HepG2 (cell line): ENCODE results near the gene FAM110A. TPM values are rescaled to one million over a fixed set of nuclear protein-coding genes. Genes with fewer than 3 reads are reported as not detected.

Experiments
- CEBPG ChIP-seq: IDR thresholded peaks from 2 replicates; pipeline ENCODE4 v1.6.1; 2016
- FOXK1 ChIP-seq: sonication (generic); formaldehyde crosslinking; IDR thresholded peaks from 2 replicates; pipeline ENCODE4 v1.4.0; 2020; ENCODE audit warnings: low read depth, missing genetic modification reagents, borderline replicate concordance
- HDAC2 ChIP-seq: sonication (generic); formaldehyde crosslinking; IDR thresholded peaks from 2 replicates; pipeline ENCODE4 v1.4.0; 2020; ENCODE audit warnings: missing genetic modification reagents
- JUNB ChIP-seq: sonication (generic); formaldehyde crosslinking; IDR thresholded peaks from 2 replicates; pipeline ENCODE4 v1.8.0; 2022; ENCODE audit warnings: missing genetic modification reagents, mild to moderate bottlenecking, borderline replicate concordance
- KAT8 ChIP-seq: IDR thresholded peaks from 2 replicates; pipeline ENCODE4 v1.6.1; 2016; ENCODE audit warnings: missing genetic modification reagents, missing compliant biosample characterization
- KLF11 ChIP-seq: IDR thresholded peaks from 2 replicates; pipeline ENCODE4 v1.6.1; 2016; ENCODE audit warnings: missing compliant biosample characterization
- KLF9 ChIP-seq: IDR thresholded peaks from 2 replicates; pipeline ENCODE4 v1.6.1; 2016; ENCODE audit warnings: low read depth
- MEF2D ChIP-seq: sonication (generic); formaldehyde crosslinking; IDR thresholded peaks from 2 replicates; pipeline ENCODE4 v1.5.1; 2020; ENCODE audit warnings: mild to moderate bottlenecking, missing genetic modification reagents
- PITX1 ChIP-seq: sonication (generic); formaldehyde crosslinking; IDR thresholded peaks from 2 replicates; pipeline ENCODE4 v1.5.1; 2020; ENCODE audit warnings: mild to moderate bottlenecking, missing genetic modification reagents
- PRPF4 ChIP-seq: fragments of 200-400 bp; formaldehyde crosslinking; IDR thresholded peaks from 2 replicates; pipeline ENCODE4 v1.6.1; 2016; ENCODE audit warnings: low read length, low read depth; ENCODE audit not compliant: poor library complexity, severe bottlenecking
- RBFOX2 ChIP-seq: fragments of 200-400 bp; formaldehyde crosslinking; IDR thresholded peaks from 2 replicates; pipeline ENCODE4 v1.6.1; 2017; ENCODE audit warnings: low read depth, mild to moderate bottlenecking, low read length
- RCOR2 ChIP-seq: IDR thresholded peaks from 2 replicates; pipeline ENCODE4 v1.6.1; 2016; ENCODE audit warnings: missing biosample characterization, missing genetic modification reagents
- ZFP90 ChIP-seq: sonication (generic); formaldehyde crosslinking; IDR thresholded peaks from 2 replicates; pipeline ENCODE4 v1.8.0; 2022; ENCODE audit warnings: missing genetic modification reagents, mild to moderate bottlenecking, inconsistent platforms, borderline replicate concordance
- ZNF180 ChIP-seq: sonication (generic); formaldehyde crosslinking; IDR thresholded peaks from 2 replicates; pipeline ENCODE4 v1.4.0; 2020; ENCODE audit warnings: low read depth, missing genetic modification reagents, borderline replicate concordance
- ZNF34 ChIP-seq: sonication (generic); formaldehyde crosslinking; IDR thresholded peaks from 2 replicates; pipeline ENCODE4 v1.4.0; 2020; ENCODE audit warnings: mild to moderate bottlenecking, missing genetic modification reagents, borderline replicate concordance
- ZNF530 ChIP-seq: sonication (generic); formaldehyde crosslinking; IDR thresholded peaks from 2 replicates; pipeline ENCODE4 v1.5.0; 2020; ENCODE audit warnings: low read depth, mild to moderate bottlenecking, missing genetic modification reagents
- ZNF720 ChIP-seq: sonication (generic); formaldehyde crosslinking; IDR thresholded peaks from 2 replicates; pipeline ENCODE4 v1.4.0; 2020; ENCODE audit warnings: missing genetic modification reagents
- polyA plus RNA-seq, 8 experiments: library from polyadenylated mRNA; depleted of rRNA in 3 of 8; stranded (reverse) in 7 of 8; unstranded in 1 of 8; fragments of >200 nt; fragmentation: Illumina TruSeq in 4 of 8; extraction: Trizol in 4 of 8; gene quantifications; 2 replicates each; pipeline versions ENCODE4 v1.2.1 to v1.2.3, GENCODE V29; 2011 to 2016; ENCODE audit warnings: low read depth in 4 of 8, missing spikeins in 1 of 8, mixed read lengths in 1 of 8; ENCODE audit not compliant: insufficient read depth in 1 of 8
- total RNA-seq, 5 experiments: library from RNA; depleted of rRNA; stranded (reverse); fragments of >200 nt; fragmentation: Illumina TruSeq; extraction: Trizol; gene quantifications; 2 replicates each; pipeline ENCODE4 v1.2.3, GENCODE V29; 2016; ENCODE audit warnings: low read depth in 1 of 5
- TF ChIP-seq, protein P1 (sequence below): sonication (generic); formaldehyde crosslinking; IDR thresholded peaks from 2 replicates; pipeline ENCODE4 v1.8.1; 2023; ENCODE audit warnings: mild to moderate bottlenecking, inconsistent platforms, moderate library complexity, missing genetic modification reagents, borderline replicate concordance
- TF ChIP-seq, protein P2 (sequence below): sonication (generic); formaldehyde crosslinking; IDR thresholded peaks from 2 replicates; pipeline ENCODE4 v1.4.0; 2020; ENCODE audit warnings: mild to moderate bottlenecking, missing genetic modification reagents
- TF ChIP-seq, protein P3 (sequence below): sonication (generic); formaldehyde crosslinking; IDR thresholded peaks from 2 replicates; pipeline ENCODE4 v1.9.0; 2021; ENCODE audit warnings: missing genetic modification reagents, borderline replicate concordance
- TF ChIP-seq, protein P4 (sequence below): sonication (generic); IDR thresholded peaks from 2 replicates; pipeline ENCODE4 v1.6.1; 2016; ENCODE audit warnings: low read depth, borderline replicate concordance
- TF ChIP-seq, protein P5 (sequence below): IDR thresholded peaks from 2 replicates; pipeline ENCODE4 v1.6.1; 2016; ENCODE audit warnings: missing genetic modification reagents, missing compliant biosample characterization

FAM110A gene
- total and polyA plus RNA-seq, 2 of the 13 experiments (the other 11 are each of a cell fraction or from before 2014, with no cell fraction given), result 1.9 TPM

DNA sequence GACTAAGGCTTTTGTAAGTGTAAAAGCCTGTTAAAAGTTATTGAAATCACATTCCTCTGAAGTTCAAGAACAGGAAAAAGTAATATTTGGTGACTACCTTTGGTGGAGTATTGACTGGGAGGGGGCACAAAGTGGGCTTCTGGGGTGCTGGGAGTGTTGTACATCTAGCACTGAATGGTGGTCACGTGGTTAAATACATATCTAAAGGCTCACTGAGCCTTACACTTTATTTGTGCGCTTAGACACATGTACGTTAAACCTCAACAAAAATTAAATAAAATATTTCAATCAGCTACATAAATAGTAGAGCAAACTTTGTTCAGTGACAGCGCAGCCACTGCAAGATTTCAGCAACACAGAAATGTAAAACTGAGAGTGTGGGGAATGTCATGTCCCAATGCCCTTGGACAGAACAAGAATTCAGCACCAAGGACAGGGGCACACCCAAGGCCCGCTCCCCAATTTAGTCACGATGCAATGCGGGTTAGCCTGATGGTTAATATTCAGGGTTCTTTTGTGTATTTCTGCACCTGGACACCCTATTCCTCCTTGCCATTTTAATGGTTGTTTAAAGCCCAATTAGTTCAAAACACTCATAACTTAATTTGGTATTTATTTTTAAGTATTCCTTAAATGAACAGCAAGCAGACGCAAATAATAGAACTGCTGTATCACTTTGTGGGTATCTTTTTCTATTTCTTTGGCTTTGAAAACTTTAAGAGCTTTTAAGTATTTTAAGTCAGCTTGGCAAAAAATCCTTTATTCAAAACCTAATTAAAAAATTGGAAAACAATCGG is 45.2 kb downstream of the FAM110A start (continued):
- no peak for TF ChIP-seq JUNB (CRISPR knock-in tag)
- TF ChIP-seq ZNF720 (CRISPR knock-in tag), result no peak
- no peak for TF ChIP-seq PITX1 (CRISPR knock-in tag)
- TF ChIP-seq KLF9 (CRISPR knock-in tag), result no peak
- TF ChIP-seq ZFP90, result peak; percentile 58; the same call in 1 of the 2 replicates
- no peak for TF ChIP-seq ZNF34
- TF ChIP-seq KLF11 (CRISPR knock-in tag), result no peak
- no peak for TF ChIP-seq KAT8 (CRISPR knock-in tag)
- TF ChIP-seq RBFOX2, result no peak
- peak; percentile 47; the same call in 1 of the 2 replicates for TF ChIP-seq FOXK1 (CRISPR knock-in tag)
- TF ChIP-seq PRPF4, result no peak
- TF ChIP-seq ZNF180 (CRISPR knock-in tag), result no peak
- TF ChIP-seq RCOR2 (CRISPR knock-in tag), result no peak
- TF ChIP-seq, protein P1, sequence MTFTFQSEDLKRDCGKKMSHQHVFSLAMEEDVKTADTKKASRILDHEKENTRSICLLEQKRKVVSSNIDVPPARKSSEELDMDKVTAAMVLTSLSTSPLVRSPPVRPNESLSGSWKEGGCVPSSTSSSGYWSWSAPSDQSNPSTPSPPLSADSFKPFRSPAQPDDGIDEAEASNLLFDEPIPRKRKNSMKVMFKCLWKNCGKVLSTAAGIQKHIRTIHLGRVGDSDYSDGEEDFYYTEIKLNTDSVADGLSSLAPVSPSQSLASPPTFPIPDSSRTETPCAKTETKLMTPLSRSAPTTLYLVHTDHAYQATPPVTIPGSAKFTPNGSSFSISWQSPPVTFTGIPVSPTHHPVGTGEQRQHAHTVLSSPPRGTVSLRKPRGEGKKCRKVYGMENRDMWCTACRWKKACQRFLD (CRISPR knock-in tag), result no peak
- TF ChIP-seq, protein P2, sequence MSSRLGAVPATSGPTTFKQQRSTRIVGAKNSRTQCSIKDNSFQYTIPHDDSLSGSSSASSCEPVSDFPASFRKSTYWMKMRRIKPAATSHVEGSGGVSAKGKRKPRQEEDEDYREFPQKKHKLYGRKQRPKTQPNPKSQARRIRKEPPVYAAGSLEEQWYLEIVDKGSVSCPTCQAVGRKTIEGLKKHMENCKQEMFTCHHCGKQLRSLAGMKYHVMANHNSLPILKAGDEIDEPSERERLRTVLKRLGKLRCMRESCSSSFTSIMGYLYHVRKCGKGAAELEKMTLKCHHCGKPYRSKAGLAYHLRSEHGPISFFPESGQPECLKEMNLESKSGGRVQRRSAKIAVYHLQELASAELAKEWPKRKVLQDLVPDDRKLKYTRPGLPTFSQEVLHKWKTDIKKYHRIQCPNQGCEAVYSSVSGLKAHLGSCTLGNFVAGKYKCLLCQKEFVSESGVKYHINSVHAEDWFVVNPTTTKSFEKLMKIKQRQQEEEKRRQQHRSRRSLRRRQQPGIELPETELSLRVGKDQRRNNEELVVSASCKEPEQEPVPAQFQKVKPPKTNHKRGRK (CRISPR knock-in tag), result no peak
- TF ChIP-seq CEBPG (CRISPR knock-in tag), result 0 out of 2 replicates have a peak, but pooled peaks have one; percentile 14
- TF ChIP-seq HDAC2 (CRISPR knock-in tag), result no peak
- TF ChIP-seq, protein P3, sequence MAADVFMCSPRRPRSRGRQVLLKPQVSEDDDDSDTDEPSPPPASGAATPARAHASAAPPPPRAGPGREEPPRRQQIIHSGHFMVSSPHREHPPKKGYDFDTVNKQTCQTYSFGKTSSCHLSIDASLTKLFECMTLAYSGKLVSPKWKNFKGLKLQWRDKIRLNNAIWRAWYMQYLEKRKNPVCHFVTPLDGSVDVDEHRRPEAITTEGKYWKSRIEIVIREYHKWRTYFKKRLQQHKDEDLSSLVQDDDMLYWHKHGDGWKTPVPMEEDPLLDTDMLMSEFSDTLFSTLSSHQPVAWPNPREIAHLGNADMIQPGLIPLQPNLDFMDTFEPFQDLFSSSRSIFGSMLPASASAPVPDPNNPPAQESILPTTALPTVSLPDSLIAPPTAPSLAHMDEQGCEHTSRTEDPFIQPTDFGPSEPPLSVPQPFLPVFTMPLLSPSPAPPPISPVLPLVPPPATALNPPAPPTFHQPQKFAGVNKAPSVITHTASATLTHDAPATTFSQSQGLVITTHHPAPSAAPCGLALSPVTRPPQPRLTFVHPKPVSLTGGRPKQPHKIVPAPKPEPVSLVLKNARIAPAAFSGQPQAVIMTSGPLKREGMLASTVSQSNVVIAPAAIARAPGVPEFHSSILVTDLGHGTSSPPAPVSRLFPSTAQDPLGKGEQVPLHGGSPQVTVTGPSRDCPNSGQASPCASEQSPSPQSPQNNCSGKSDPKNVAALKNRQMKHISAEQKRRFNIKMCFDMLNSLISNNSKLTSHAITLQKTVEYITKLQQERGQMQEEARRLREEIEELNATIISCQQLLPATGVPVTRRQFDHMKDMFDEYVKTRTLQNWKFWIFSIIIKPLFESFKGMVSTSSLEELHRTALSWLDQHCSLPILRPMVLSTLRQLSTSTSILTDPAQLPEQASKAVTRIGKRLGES (CRISPR knock-in tag), result peak; percentile 88
- TF ChIP-seq, protein P4, sequence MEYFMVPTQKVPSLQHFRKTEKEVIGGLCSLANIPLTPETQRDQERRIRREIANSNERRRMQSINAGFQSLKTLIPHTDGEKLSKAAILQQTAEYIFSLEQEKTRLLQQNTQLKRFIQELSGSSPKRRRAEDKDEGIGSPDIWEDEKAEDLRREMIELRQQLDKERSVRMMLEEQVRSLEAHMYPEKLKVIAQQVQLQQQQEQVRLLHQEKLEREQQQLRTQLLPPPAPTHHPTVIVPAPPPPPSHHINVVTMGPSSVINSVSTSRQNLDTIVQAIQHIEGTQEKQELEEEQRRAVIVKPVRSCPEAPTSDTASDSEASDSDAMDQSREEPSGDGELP, result no peak
- 0 out of 2 replicates have a peak, but pooled peaks have one; percentile 27 for TF ChIP-seq MEF2D (CRISPR knock-in tag)
- TF ChIP-seq, protein P5, sequence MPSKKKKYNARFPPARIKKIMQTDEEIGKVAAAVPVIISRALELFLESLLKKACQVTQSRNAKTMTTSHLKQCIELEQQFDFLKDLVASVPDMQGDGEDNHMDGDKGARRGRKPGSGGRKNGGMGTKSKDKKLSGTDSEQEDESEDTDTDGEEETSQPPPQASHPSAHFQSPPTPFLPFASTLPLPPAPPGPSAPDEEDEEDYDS (CRISPR knock-in tag), result no peak
- no peak for TF ChIP-seq ZNF530
